DMS153 treated with DMSO at 0.1 percent for 48 hours (cell line): ENCODE data around the gene SLC8B1.
A peak's percentile ranks its signal among the peaks of the same experiment; 100 is the strongest.

Experiments used
- DNase-seq: peaks from one replicate; lab custom pipeline; 2025; ENCODE audit not compliant: unreplicated experiment; lab: John Stamatoyannopoulos, UW

SLC8B1 gene

DNA sequence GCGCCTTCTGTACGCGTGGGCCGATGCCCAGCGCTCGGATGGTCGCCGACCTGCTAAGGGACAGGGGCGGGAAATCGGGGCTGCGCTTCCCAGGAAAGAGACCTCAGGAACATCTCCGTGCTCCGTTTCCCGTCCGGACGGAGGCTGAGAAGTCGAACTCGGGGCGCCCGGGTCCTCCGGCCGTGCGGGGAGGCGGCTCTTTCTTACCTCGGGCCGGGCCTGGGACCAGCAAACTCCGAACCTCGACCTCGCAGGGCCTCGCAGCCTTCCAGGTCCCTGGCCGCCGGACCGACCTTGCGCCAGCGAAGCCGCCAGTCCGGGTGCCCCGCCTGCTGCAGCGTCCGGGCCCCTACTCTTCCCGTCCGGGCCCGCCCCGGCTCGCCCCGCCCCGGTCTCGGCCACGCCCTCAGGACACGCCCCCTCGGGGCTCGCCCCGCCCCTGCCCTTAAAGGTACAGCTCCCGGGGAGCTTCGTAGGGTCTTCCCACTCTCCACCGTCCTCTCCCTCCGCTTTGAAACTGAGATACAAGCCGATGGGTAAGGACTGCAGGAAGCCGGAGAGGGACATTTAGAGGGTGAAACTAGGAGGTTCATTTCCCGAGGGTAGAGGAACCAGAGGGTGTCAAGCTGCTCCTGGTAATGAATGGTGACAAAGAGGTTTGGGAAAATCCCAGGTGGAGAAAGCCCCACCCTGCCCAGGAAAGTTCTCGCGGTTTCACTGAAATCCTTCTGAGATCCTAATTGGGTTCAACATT, at the start of gene SLC8B1:
Gene SLC8B1, minus strand, starts transcription at position 324 of the 754 bp plus-strand sequence. CDS start 2,231 bp downstream, outside the sequence.
- peak; percentile 36 for DNase-seq

DNA sequence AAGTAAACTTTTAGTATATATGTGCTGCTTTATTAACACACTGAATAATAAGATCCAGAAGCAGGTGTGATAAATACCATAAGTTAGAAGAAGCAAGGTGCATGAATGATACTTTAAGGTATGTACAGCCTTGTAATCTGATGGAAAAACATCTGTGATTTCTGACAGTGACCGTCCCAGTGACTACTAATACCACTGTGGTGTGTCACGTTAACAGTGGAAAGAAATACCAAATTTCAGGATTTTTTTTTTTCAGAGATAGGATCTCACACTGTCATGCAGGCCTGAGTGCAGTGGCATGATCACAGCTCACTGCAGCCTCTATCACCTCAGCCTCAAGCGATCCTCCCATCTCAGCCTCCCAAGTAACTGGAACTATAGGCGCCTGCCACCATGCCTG, 47.3 kb upstream of the SLC8B1 start:
- no peak for DNase-seq

DNA sequence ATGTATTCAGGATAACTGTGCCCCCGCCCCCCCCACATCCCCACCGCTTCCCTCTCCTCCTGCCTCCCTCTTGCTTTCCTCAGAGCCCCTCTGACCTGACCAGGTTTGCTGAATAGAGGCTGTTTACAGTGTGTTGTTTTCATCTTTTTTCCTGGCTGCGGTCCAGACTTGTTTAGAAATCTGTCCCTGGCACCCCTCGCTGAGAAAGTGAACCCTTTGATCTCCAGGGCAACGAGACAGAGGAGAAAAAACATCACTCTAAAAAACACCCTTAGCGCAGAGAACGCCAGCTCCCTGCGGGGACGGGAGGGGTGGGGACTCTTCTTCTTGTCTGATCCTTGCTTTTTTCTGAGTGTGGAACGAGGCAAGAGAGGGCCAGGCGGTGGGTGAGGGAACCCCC, 46.3 kb upstream of the SLC8B1 start:
- DNase-seq, result no peak

DNA sequence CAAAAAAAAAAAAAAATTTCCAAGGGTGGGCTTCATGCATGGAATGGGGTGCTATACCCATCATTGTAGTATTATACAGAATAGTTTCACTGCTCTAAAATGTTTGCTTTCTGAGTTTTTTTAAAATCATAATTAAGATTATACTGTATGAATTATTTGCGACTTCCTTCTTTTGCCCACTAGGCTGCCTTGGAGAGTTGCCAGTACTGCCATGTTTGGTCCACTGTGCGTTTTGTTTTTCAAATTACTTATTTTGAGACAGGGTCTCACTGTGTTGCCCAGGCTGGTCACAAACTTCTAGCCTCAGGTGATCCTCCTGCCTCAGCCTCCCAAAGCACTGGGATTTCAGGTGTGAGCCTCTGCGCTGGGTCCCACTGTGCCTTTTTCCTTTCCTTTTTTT, 43.4 kb upstream of the SLC8B1 start:
- no peak for DNase-seq

DNA sequence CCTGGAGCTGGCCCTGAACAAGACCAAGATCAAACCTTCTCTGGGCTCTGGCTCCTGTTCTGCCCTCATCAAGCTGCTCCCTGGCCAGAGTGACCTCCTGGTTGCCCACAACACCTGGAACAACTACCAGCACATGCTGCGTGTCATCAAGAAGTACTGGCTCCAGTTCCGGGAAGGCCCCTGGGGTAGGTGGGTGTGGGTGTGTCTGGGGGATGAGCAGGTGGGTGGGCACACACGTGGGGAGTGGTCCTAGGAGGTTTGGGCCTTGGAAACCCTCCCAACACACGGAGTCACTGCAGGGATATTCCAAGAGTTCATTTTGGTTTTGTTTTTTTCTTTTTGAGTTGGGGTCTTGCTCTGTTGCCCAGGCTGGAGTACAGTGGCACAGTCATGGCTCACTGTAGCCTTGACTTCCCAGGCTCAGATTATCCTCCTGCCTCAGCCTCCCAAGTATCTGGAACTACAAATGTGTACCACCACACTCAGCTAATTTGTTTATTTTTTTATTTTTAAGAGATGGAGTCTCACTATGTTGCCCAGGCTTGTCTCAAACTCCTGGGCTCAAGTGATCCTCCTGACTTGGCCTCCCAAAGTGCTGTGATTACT, 40.0 kb upstream of the SLC8B1 start:
- DNase-seq, result no peak

DNA sequence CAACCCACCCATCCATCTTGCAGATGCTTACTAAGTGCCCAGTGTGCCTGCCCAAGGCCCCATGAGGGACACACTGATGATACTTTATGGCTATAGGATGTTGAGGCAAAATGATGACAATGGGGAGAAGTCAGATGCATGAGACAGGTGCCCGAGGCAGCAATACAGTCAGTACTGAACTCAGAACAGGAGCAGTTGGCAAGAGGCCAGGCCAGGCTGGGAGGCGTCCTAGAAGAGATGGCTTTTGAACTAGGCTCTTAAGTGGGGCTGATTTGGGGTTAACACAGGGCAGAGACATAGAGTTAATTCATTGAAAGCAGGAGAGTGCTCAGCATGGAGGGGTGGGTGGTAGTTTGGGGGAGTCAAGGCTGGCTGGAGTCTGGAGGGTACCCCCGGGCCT, 39.1 kb upstream of the SLC8B1 start:
- DNase-seq, result no peak

DNA sequence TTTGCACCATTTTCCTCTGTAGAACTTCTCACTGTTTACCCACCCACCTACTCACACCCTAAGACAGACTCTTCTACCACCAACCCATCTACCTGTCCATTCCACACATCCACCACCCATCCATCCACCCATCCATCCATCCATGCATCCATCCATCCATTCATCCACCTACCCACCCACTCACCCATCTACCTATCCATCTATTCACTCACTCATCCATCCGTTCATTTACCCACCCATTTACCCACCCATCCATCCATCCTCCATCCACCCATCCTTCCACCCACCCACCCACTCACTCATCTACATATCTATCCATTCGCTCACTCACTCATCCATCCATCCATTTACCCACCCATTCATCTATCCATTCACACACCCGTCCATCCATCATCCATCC, 38.5 kb upstream of the SLC8B1 start:
- DNase-seq, result no peak

DNA sequence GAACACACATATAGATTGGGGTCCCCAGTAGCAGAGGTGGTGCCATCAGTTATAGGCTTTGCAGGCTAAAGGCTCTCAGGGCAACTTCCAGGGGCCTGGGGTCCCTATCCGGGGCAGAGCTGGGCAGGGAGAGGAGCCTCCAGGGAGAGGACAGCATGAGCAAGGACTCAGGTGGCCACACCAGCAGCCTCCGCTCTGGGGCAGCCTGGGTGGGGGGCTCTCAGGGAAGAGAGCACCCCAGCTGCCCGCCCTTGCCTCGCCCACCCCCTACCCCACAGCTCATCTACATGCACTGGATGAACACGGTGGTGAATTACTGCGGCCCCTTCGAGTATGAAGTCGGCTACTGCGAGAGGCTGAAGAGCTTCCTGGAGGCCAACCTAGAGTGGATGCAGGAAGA, 37.5 kb upstream of the SLC8B1 start:
- DNase-seq, result no peak

DNA sequence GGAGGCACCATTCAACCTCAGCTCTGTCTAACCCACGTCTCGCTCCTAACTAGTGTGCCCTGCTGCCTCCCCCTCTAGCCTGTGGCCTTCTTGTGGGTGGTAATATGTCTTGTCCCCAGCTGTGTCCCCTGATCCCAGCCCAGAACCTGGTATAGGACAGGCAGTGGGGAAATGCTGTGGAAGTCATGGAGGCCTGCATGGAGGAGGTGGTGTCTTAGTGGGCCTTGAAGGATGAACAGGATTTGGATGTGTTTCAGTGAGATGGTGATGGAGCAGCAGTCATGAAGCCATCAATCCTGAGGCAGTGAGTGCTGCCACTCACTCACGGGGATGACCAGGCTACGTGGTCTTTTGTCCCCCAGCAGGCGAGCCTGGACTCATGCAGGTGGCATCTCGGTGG, 36.9 kb upstream of the SLC8B1 start:
- DNase-seq, result no peak

DNA sequence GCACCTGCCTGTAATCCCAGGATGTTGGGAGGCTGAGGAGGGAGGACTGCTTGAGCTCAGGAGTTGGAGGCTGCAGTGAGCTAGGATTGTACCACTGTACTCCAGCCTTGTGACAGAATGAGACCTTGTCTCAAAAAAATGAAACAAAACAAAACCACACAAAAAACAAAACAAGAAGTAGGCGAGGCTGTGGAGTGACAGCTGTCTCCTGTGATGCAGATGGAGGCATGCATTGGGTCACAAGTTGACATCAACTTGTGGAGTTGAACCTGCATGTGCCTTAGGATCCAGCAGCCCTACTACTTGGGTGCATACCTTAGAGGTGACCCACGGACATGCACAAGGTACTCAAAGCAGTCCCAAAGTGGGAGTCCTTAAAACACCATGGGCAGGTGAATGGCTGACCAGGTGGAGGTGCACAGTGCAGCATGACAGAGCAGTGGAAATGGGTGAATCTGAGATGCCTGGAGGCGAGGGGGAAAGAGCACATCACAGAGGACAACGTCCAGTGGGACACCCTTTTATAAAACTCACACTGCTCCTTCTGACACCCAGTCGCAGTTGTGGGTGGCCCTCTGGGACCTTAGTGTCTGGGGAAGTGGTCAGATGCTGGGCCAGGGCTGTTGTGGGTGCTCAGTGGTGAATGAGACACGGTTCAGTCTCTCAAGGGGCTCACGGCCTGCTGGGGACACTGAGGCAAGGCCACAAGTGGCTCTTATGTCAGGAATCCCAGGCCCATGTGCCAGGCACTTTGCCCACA, 36.2 kb upstream of the SLC8B1 start:
- no peak for DNase-seq

DNA sequence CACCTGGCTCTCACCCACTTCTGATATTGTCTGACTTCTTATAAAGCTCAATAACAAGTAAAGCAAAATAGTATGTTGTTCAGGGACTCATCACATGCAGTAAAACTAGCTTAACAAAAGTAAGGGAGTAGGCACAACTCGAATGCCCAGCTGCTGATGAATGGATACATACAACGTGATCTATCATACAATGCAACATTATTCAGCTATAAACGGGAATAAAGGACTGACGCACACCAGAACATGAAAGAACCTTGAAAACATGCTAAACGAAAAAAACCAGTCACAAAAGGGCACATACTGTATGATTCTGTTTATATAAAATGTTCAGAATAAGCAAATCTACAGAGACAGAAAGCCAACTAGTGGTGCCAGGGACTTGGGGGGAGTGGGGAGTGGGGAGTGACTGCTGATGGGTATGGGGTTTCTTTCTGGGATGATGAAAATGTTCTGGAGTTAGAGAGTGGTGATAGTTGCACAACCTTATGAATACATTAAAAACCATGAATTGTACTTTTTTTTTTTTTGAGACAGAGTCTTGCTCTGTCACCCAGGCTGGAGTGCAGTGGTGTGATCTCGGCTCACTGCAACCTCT, 34.6 kb upstream of the SLC8B1 start:
- no peak for DNase-seq

DNA sequence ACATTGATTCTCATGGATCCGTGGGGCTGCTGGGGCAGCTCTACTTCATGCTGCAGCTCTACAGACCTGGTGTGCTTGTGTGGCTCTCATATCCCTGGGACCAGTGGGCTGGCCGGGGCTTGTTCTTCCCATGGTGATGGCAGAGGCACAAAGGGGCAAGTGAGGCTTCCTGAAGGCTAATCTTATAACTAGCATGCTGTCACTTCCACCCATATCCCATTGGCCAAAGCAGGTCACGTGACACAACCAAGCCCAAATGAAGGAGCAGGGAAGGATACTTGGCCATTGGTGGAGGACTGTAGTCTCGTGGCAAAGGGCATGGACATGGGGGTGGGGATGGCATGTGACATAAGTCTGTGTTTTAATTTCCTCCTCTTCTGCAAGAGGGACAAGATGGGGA, 33.4 kb upstream of the SLC8B1 start:
- no peak for DNase-seq

DNA sequence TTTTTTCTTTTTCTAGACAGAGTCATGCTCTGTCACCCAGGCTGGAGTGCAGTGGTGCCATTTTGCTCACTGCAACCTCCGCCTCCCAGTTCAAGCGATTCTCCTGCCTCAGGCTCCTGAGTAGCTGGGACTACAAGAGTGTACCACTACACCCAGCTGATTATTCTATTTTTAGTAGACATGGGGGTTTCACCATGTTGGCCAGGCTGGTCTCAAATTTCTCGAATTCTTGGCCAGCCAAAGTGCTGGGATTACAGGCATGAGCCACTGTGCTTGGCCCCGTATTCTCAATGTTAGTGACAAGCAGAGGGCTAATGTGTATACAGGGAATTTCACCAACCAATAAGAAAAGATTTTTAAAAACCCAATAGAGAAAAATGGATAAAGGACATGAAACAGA, 31.9 kb upstream of the SLC8B1 start:
- DNase-seq, result no peak

DNA sequence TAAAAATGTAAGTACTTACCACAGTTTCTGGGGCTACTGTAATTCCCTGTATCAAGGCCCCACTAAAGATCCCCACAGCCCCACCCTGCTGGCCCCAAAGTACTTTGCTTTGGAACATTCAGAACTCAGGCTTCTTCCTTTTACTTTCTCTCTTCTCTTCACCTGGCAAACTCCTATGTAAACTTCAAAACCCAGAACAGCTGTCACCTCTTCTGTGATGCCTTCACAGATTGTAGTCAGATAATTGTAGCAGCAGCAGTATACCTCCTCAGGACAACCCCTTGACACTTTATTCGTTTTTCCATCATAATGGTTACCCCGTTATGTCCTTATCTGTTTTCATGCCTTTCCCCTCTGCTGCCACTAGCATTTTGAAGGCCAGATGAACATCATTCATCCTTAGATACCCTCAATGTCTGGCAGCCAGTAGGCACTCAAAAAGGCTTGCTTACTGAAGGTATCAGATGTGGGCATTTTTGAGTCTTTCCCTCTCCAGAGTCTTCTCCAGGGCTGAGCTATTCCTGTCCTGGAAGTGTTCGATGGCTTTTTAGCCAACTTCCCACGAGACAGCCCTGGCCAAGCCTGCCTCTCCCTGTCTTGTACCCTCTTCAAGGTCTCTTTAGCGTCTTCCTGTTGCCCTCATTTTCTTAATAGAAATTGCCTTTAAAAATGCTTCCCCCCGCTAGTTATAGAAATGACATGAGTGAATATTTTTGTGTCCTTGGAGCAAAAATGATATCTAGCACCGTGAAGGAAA, 30.9 kb upstream of the SLC8B1 start:
- DNase-seq, result no peak

DNA sequence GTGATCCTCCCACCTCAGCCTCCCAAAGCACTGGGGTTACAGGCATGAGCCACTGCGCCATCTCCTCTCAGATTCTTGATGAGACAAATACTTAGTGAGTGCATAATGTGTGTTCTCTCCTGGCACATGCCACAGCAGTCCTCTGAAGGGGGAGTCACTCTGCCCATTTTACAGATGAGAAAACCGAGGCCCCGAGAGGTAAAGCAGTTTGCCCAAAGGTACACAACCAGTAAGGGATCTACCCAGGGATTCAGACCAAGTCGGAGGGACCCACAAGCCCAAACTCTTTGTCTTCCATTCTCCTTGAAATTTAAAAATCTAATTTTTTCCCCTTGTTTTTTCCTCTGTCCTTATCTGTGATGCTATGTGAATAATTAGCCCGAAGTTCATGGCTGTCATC, 29.8 kb upstream of the SLC8B1 start:
- no peak for DNase-seq

DNA sequence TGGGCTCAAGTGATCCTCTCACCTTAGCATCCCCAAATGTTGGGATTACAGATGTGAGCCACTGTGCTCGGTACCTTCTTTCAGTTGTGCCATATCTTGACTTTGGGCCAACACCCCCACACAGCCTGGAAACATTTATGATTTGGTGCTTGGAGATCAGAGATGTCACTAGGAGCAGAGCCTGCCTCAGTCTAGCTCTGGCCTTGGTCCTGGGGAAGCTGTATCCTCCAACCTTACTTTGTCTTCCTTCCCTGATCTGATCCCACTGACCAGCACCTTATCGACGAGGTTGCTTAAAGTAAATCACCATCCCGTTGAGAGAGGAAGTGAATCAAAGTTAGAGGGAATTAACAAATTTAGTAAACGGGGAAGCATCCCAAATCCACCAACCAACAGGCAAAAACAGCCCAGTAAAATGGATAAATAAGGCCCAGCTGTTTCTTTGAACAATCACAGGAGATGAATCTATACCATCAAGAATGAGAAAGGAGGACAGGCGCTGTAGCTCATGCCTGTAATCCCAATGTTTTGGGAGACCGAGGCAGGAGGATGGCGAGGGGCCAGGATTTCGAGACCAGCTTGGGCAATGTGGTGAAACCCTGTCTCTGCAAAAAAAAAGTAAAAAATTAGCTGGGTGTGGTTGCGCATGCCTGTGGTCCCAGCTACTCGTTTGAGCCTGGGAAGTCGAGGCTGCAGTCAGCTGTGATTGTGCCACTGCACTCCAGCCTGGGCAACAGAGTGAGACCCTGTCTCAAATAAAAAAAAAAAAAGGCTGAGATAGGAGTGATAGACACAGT, 26.9 kb upstream of the SLC8B1 start:
- DNase-seq, result no peak

DNA sequence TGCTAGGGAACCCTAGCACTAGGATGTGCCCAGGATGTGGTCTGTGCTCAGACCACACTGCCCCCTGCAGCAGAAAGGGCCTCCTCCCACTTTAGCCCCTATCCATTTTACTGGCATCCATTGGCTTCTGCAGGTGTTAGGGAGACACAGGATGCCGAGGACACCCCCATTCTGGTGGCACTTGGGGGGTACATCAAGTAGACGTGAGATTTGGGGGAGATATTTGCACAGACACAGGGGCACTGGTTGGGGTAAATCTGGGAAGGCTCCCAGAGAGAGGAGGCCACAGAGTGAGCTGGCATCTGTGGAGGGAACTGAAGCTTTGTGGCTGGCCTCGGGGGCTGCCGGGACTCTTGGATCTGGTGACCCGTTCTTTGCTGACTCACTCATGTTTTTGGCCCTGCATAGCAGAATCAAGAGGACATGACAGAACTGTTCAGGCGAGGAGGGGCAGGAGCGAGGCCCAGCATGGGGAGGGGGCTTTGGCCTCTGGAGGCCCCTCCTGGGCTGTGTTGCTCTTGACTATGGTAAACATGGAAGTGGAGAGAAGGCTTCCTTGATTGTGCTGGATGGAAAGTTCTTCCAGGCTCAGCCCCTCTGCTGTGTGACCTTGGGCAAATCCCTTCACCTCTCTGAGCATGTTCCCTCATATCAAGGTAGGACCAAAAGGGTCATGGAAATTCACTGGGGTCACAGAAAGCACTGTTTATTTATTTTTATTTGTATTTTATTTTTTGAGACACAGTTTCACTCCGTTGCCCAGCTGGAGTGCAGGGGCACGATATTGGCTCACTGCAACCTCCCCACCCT, 25.2 kb upstream of the SLC8B1 start:
- DNase-seq, result no peak

DNA sequence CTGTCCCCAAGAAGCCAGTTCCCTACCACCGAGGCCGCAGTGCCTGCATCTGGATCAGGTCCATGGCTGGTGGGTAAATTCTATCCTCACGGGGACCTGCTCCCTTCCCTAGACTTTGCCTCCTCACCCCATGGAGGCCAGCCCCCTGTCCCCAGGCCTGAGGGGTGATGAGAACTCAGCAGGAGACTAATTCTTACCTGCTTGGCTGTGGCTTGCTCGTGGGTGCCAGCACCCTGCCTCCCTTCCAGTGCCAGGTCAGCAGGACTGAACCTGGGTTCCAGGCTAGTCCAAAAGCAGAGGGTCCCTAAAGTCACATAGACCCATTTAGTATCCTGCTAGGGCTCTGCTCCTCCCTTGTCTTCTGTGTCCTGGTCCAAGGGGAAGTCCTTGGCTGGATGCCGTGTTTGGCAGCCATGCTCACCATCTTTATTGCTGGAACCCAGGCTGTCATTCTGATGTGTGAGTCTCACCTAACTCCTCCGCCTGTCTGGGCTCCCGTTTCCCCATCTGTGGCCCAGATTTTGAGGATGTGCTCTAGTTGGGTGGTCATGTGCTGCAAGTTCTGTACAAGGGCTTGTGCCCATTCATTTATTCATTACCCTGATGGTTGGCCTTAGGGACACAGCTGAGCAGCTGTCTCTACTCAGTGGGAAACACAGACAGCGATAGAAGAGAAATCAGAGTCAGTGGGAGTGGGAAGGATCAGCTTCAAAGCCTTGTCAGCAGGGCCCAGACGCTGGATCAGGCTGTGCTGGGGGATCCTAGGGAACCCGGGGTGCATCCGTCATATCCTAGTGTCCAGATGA, 24.4 kb upstream of the SLC8B1 start:
- DNase-seq, result no peak
